AG10803 (cell line): Measurements from ENCODE around the gene KRT13.

ENCODE experiments used
- DNase-seq: peaks from one replicate; pipeline ENCODE4 v3.0.0; 2010; ENCODE audit warnings: low read depth
- H3K4me3 ChIP-seq: 2 replicates; pipeline ENCODE4 v1.5.1; 2011; ENCODE audit warnings: mild to moderate bottlenecking, low read length, control low read depth
- CTCF ChIP-seq: conservative IDR thresholded peaks from 2 replicates; pipeline ENCODE4 v1.5.1; 2011; ENCODE audit warnings: mild to moderate bottlenecking, low read length, control low read depth, inconsistent platforms

Gene KRT13

DNA sequence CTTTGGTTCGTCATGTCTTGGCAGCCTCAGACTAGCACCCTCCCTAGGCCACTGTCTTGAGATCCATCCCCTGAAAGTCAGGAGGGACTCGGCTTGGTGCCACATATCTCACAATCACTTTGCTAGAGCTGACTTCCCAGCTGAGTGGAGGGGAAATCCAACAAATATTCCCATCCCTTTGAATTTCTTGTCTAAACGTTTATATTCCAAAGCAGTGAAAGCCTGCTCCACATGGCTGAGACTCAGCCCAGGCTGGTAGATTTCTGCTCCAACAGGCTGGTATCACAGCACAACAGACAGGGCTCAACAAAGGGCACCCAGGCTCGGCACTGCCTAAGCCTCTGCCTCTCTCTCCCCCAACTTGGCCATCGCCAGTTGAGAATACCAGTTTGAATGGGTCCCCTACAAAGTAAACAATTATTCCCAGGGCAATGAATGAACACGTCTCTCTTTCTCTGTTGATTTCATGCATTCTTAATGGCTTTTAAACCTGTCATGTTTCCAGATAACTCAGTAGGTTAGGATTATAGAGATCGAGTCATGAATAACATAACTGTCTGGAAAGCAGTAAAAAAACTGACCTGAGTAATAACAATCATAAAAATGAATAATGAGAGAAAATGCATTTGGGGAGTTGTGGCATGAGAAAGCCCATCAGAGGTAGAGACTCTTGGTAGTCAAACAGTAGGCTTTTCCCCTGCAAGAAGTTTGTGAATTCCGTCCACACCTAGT is 1.0 kb downstream of the KRT13 start:
- no peak for TF ChIP-seq CTCF
- H3K4me3 ChIP-seq = no peak overlapping the region
- no peak for DNase-seq

DNA sequence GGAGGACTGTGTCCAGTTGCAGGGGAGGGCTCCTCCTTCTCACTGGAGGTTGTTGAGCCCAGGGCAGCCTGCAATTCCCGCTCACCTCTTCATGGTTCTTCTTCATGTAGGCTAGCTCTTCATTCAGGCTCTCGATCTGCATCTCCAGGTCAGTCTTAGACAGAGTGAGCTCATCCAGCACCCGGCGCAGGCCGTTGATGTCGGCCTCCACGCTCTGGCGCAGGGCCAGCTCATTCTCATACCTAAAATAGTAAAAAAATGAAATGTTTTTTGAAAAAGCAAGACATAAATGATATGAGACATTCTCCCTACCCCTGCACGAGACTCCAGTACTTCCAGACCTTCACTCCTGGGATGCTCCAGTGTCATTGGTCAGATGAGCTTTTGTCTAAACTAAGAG is 2.2 kb downstream of the KRT13 start:
- no peak overlapping the region for H3K4me3 ChIP-seq
- TF ChIP-seq CTCF = no peak
- DNase-seq = no peak

DNA sequence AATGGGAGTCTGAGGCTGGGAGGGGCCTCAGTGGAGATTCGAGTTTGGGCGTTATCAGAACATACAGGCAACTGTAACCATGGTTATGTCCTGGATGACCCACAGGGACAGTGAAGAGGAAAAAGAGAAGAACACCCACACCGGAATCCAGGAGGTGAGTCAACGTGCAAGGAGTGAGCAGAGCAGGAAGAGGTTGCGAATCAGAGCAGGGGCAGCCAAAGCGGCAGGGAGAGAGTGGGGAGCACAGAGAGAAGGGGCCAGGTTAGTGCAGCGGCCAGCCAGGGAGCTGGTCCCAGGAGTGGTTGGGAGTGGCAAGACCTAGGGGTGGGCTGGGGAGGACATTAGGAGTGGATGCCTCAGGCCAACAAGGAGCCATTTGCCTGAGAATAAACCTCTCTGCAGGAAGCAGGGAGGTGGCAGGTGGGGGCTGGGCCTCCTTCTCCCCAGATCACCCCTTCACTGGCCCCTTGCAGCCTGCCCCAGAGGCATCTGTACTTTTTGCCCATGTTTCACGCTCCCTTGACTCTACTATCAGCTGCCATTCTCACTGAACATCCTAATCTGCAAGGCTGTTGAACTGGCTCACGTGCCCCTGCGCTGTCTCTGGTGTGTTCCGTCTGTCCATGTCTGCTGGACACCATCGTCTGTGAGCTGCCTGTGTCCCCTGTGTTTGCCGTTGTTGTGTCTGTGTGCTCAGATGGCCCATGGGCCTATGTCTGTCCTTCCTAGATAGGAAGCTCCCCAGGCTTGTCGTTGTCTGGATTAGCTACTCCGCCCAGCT is 5.1 kb downstream of the KRT13 start:
- peak; percentile 41 for DNase-seq
- no peak overlapping the region for H3K4me3 ChIP-seq
- TF ChIP-seq CTCF = no peak

DNA sequence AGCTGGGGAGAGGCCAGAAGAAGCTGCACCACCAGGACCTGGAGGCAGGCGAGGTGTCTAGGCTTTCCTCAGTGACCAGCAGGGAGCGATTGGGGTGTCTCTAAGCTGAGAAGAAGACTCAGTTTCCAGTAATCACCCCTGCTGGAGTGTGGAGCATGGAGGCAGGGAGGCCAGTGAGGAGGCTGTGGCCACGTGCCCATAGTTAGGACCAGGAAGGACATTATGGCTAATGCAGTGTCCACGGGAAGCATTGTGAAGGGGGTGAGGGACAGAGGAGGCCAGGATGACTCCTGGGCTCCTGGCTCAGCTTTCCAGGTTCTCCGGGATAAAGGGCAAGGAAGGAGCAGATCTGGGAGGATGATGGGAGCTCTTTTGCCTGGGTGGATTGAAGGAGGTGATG is 5.7 kb downstream of the KRT13 start:
- DNase-seq = no peak
- H3K4me3 ChIP-seq = no peak overlapping the region
- TF ChIP-seq CTCF = no peak

DNA sequence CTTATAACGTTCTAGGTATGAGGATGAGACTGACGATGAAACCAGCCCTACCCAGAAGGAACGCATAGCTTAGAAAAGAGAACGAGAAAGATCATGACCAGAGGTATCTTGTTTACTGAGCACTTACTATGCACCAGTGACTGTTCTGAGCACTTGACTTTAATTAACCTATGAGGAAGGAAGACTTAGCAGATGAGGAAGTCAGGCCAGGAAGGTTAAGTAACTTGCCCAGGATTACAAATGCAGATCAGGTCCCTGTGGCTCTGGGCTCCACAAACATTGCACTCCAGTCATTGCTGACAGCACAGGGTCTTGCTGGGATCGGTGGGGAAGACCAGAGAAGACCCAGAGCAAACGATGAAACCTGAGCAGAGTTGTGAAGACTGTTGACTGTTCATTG is 7.1 kb downstream of the KRT13 start:
- H3K4me3 ChIP-seq = no peak overlapping the region
- no peak for TF ChIP-seq CTCF
- no peak for DNase-seq

GRCh38 chr17:41496803-41497484 is 8.5 kb downstream of the KRT13 start:
- DNase-seq = peak; percentile 86
- peak; percentile 84 for TF ChIP-seq CTCF
- H3K4me3 ChIP-seq = no peak overlapping the region
